ENCODE results near the gene POLRMT.
"Not testable (repeated sequence)": the region's sequence is repeated elsewhere in the genome, so short reads cannot be mapped to it uniquely, and the experiment has no call there.

POLRMT gene

GRCh38 chr19:646779-647565, 13.6 kb upstream of the POLRMT start:
- DNase-seq, result no peak

- DNase-seq, result no peak
Measured at GRCh38 chr19:645912-646778, 12.8 kb upstream of the POLRMT start.

- no peak for DNase-seq
Measured at GRCh38 chr19:644789-645188, 11.5 kb upstream of the POLRMT start.

- DNase-seq, result no peak
Measured at GRCh38 chr19:644363-644762, 11.0 kb upstream of the POLRMT start.

GRCh38 chr19:643736-644135, 10.4 kb upstream of the POLRMT start:
- DNase-seq, result no peak

GRCh38 chr19:642767-643727, 9.7 kb upstream of the POLRMT start:
- no peak for DNase-seq

- DNase-seq, result no peak
Measured at GRCh38 chr19:641702-642101, 8.4 kb upstream of the POLRMT start.

- no peak for DNase-seq
Measured at GRCh38 chr19:640606-641189, 7.4 kb upstream of the POLRMT start.

- DNase-seq, result no peak
Measured at GRCh38 chr19:640161-640558, 6.8 kb upstream of the POLRMT start.

- DNase-seq, result peak; percentile 90
Measured at GRCh38 chr19:639253-640160, 6.2 kb upstream of the POLRMT start, which contains the start of gene FGF22. Gene FGF22, plus strand, starts transcription at chr19:639879. Its CDS starts 47 bp downstream, at chr19:639926.

- DNase-seq, result no peak
Measured at GRCh38 chr19:638906-639252, 5.5 kb upstream of the POLRMT start.

GRCh38 chr19:634975-635652, 1.8 kb upstream of the POLRMT start:
- no peak for DNase-seq

- no peak for DNase-seq
Measured at GRCh38 chr19:633786-634639, 676 bp upstream of the POLRMT start.

GRCh38 chr19:632579-633067, 714 bp downstream of the POLRMT start:
- DNase-seq, result no peak

GRCh38 chr19:629961-630714, 3.2 kb downstream of the POLRMT start:
- no peak for DNase-seq

- DNase-seq, result not testable (repeated sequence)
Measured at GRCh38 chr19:629515-629914, 3.8 kb downstream of the POLRMT start.

- no peak for DNase-seq
Measured at GRCh38 chr19:628168-628567, 5.2 kb downstream of the POLRMT start.

- not testable (repeated sequence) for DNase-seq
Measured at GRCh38 chr19:626566-626965, 6.8 kb downstream of the POLRMT start.

GRCh38 chr19:625257-625656, 8.1 kb downstream of the POLRMT start:
- DNase-seq, result no peak
